Measurements from ENCODE around the gene ATR.
"Not testable (repeated sequence)": the region's sequence is repeated elsewhere in the genome, so short reads cannot be mapped to it uniquely, and the experiment has no call there.

The ATR gene

DNA sequence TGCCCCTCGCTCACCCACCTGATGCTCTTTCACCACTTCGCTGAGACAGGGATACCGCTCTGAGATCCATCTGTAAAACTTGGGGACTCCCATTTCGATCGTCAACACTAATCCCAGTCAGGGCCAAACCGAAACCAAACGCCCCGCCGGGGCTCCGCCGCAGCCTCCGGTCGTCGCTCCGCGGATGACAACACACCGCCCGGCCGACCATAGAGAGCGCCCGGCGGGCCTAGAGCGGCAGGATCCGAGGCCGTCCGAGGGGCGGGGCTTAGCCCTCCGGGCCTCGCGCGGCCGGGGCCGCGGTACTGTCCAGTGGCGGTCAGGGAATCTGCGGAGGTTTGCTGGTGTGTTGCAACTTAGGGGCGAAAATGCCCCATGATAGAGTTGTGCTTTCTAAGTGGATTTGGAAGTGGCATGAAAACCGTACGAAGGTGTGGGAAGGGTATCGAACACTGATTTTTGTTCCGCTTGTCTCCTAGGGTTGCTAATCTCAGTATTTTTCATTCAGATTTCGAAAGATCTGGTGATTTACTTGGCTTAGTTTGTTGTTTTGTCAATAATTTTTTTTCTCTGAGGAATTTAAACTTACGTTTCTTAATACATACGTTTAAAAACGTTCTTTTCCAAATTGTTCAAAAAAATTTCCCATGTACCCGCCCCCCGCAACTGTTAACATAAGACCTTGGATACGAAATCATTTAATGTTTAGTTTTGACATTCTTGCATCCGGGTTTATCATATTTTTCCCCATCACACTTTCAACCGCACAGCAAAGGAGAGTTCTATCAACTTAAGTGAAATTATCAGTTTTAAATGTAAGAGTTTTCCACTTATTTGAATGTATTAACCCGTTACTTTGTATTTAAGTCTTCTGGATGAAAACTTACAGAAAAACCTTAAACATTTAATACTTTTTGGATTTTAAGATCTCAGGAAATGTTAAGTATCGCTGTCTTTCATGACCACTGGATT lies 130.4 kb downstream of the ATR start, which contains the start of gene XRN1:
Gene XRN1, minus strand, starts transcription at position 186 of the 972 bp plus-strand sequence. Its CDS starts 93 bp downstream, at position 93.
- peak; percentile 85 for DNase-seq (ENCODE audit: low spot score)

DNA sequence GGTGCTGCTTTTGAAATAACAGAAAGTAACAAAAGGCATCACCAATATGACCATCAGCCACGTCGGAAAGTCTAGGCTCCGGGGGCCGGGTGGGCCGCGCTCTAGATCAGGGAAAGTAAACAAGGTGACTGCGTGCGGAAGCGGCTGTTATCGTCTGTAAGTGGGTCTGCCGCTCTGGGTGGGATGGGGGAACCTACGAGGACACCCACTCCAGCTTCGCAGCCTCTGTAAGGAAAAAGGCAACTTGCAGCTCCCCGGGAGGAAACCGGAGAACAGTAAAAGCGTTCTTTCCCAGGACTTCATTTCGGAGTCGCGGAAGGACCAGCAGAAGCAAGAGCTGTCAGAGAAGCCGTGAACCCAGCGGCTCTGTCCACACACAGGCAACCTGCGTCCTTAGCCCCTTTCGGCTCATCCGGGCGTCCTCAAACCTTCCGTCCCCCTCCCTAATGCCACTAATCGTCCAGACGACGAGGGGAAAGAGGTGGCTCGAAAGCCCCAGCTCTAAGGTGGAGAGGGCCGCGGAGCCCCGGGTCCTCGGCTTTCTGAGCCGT lies 131.2 kb downstream of the ATR start:
- DNase-seq (ENCODE audit: low spot score): peak; percentile 48

DNA sequence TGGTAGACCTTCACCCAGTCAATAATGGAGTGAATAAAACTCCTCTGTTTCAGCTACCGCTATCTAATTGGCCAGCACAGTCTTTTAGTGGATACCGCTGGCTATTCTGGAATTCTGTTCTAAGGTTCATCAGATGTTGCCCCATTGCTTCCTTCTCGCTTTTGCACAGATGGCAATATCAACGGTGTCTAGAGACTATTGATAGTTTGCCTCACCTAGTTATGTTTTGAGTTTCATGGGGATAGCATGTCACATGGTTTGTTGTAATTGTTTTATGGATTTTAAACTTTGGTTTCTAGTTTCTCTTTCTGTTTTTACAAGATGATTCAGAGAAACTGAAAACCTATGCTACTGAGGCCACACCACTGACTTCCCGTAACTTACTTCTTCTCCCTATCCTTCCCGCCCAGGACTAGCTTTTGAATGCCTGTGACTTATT lies 132.7 kb downstream of the ATR start:
- no peak for DNase-seq (ENCODE audit: low spot score)

DNA sequence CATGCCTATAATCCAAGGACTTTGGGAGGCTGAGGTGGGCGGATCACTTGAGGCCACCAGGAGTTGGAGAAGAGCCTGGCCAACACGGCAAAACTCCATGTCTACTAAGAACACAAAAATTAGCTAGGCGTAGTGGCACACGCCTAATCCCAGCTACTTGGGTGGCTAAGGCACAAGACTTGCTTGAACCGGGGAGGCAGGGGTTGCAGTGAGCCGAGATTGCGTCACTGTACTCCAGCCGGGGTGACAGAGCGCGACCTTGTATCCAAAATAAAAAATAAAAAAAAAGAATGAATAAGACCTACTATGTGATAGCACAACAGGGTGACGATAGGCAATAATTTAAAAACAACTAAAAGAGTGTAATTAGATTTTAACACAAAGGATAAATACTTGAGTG lies 134.2 kb downstream of the ATR start:
- DNase-seq (ENCODE audit: low spot score): no peak

DNA sequence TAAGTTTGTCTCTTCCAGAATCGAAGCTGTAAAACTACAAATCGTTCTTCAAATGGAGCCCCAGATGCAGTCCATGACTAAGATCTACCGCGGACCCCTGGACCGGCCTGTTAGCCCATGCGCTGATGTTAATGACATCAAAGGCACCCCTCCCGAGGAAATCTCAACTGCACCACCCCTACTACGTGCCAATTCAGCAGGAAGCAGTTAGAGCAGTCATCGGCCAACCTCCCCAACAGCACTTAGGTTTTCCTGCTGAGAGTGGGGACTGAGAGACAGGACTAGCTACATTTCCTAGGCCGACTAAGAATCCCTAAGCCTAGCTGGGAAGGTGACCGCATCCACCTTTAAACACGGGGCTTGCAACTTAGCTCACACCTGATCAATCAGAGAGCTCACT lies 135.5 kb downstream of the ATR start:
- DNase-seq (ENCODE audit: low spot score): not testable (repeated sequence)

DNA sequence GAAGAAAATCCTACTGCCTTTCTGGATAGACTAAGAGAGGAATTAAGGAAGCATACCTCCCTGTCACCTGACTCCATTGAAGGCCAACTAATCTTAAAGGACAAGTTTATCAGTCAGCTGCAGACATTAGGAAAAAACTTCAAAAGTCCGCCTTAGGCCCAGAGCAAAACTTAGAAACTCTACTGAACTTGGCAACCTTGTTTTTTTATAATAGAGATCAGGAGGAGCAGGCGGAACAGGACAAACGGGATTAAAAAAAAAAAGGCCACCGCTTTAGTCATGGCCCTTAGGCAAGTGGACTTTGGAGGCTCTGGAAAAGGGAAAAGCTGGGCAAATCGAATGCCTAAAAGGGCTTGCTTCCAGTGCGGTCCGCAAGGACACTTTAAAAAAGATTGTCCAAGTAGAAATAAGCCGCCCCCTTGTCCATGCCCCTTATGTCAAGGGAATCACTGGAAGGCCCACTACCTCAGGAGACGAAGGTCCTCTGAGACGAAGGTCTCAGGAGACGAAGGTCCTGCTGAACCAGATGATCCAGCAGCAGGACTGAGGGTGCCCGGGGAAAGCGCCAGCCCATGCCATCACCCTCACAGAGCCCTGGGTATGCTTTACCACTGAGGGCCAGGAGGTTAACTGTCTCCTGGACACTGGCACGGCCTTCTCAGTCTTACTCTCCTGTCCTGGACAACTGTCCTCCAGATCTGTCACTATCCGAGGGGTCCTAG lies 138.9 kb downstream of the ATR start:
- not testable (repeated sequence) for DNase-seq (ENCODE audit: low spot score)

DNA sequence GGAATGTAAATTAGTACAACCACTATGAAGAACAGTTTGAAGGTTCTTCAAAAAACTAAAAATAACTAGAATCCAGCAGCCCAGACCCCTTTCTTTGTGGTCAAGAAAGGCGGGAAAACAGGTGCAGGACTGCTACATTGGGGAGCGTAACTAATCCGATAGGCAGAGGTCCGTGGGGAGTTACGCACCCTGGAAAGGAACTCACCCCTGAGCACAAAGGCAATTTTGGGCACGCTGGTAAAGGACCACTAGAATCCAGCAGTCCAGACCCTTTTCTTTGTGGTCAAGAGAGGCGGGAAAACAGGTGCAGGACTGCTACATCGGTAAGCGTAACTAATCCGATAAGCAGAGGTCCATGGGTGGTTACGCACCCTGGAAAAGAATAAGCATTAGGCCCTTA lies 140.4 kb downstream of the ATR start:
- DNase-seq (ENCODE audit: low spot score): not testable (repeated sequence)

DNA sequence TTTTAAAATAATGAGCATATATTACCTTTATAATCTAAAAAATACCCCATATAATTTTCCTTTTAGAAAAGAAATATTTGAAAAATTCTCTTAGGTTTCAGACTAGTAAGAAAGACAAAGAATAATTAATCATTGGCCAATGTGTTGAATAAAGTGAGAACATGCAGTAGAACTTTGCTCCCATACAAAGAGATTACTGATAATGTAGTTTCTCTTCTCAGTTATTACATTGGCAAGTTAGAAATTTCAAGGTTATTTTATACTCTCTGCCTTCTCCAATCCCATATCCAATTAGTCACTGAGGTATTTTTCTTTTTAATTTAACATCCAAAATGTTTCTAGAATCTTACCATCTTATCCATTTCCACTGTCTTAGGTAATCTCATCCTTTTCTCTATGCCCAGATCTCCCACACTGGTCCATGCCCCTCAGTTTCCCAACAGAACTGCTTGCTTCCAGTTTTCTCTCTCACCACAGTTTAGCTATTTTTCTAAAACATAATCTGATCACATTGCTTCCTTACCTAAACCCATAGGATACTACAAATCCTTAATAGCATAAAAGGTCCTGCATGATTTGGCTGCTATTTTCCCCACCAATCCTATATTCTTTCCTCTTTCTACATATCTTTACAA lies 141.5 kb downstream of the ATR start:
- no peak for DNase-seq (ENCODE audit: low spot score)

DNA sequence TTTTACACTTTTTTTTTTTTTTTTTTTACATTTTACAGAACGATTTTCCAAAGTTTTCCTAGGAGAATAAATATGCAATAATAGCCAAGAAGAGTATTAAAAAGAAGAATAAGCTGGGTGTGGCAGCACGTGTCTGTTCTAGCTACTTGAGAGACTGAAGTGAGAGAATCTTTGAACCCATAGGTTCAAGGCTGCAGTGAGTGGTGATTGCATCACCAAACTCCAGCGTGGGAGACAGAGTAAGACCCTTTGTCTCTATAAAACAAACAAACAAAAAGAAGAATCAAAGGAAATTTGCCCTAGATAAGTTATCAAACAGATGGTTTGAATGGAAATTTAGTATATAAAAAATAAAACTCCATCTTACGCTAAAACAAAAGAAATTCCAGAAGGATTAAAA lies 144.0 kb downstream of the ATR start:
- DNase-seq (ENCODE audit: low spot score): no peak

DNA sequence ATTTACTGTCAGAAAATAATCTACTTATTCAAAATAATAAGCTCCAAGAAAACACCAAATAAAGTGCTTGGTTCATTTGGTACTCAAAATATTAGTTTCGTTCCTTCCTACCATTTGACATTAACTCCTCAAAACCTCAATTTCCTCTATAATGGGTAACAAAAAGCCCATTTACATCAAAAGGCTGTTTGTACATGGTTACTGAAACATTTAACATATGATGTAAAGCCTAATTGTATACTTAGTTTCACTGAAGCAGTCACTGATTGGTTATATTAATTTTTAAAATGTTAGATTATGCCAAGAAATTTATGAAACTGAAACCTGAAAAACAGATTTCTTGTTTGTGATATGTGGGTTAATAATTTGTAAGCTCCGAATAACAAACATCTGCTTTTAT lies 145.4 kb downstream of the ATR start:
- DNase-seq (ENCODE audit: low spot score): no peak

DNA sequence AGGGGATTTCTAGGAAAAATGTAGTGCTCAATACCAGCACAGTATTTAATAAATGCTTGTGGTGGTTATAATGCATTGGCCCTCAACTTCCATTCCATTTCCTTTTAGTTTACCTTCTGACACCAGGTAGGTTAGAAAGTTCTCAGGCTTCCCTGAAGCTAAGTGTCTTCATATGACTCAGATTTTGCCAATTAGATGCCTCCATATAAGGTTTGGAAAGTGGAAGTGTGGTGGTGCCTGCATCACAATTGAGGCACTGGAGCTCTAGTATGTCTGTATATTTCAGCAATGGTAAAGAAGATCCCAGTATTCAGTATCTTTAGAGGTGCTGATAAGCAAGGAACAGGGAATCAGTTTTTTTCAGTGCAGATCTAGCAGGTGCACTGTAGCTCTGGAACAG lies 149.0 kb downstream of the ATR start:
- DNase-seq (ENCODE audit: low spot score): no peak

DNA sequence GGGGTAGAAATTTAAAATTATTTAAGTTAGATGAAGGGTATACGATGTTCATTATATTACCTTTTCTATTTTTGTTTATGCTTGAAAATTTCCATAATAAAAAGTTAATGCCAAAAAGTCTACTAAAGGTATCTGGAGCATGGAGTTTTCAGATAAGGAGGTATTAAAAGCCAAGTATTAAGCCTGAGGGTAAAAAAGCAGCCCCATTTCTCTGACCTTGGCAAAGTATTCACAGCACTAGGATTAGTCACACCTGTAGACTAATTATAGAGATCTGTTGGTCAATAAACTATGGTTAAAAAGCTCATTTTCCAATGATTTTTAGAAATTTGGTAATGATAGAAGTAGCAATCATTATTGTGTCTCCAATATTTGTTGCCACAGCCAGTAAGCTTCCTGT lies 153.8 kb downstream of the ATR start:
- DNase-seq (ENCODE audit: low spot score): no peak

DNA sequence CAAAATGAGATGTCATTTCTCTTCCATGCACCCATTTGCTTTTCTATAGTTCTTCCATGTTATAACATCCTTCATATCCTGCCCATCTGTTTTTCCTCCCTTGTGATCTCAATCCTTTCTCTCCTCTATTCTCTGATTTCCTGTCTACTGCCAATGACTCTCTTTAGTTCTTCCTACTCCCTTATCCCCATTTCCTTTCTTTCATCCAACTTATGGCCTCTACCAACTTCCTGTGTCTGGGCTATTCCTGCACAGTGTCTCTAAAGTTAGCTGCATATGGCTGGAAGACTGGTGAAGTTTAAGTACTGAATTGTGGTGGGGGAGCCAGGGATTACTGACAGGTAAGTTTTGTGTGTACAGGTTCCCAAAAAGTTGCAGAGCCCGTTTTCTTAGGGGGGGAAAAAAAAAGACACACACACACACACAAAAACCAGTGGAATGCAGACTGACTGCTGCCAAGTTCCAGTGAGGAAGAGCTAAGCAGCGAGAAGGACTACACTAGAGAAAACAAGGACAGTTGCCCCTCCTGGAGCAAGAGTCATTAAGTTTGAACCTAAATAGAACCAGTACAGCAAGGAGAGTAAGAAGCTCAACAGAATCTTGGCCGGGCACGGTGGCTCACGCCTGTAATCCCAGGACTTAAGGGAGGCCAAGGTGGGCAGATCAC lies 159.5 kb downstream of the ATR start:
- DNase-seq (ENCODE audit: low spot score): no peak

DNA sequence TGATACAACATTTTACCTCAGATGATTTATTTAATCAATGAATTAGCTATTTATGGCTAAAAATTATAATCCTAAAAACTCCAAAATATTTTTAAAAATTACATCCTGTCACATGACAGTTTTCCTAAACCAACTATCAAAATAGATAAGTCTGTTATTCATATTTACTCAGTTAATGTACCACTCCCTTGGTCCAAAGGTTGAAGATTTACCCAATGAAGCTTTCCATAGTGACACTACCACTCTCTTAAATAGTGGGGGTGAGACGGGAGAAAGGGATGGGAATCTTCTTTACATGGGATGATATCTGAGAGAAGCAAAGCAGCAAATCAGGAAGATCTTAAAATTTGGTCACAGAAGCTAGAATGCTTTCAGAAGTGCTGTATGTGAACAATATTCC lies 161.2 kb downstream of the ATR start:
- no peak for DNase-seq (ENCODE audit: low spot score)

DNA sequence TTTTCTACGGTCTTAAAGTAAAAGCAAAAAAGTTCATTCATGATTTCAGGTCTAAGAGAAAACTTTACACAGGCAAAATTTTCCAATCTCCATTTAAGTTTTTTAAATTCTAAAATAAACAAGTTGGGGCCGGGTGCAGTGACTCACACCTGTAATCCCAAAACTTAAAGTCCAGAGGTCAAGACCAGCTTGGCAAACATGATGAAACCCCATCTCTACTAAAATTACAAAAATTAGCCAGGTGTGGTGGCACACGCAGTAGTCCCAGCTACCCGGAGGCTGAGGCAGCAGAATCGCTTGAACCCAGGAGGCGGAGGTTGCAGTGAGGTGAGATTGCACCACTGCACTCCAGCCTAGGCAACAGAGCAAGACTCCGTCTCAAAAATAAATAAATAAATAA lies 178.0 kb downstream of the ATR start:
- DNase-seq (ENCODE audit: low spot score): not testable (repeated sequence)

All from pons (tissue), 1 donor.